HG02870 (cell line): ENCODE measurements around the gene ALDH1L1.
"Not testable (repeated sequence)": the region's sequence is repeated elsewhere in the genome, so short reads cannot be mapped to it uniquely, and the experiment has no call there.

Experiments
- ATAC-seq: cut with Tn5 transposase; IDR thresholded peaks from one replicate; pipeline ENCODE4 v1.9.1; 2021; ENCODE audit warnings: mild to moderate bottlenecking, moderate library complexity; ENCODE audit not compliant: unreplicated experiment

ALDH1L1 gene

GRCh38 chr3:126108676-126109050 is 71.7 kb downstream of the ALDH1L1 start:
- ATAC-seq, result no peak

GRCh38 chr3:126107957-126108675 is 72.3 kb downstream of the ALDH1L1 start:
- ATAC-seq, result no peak

DNA sequence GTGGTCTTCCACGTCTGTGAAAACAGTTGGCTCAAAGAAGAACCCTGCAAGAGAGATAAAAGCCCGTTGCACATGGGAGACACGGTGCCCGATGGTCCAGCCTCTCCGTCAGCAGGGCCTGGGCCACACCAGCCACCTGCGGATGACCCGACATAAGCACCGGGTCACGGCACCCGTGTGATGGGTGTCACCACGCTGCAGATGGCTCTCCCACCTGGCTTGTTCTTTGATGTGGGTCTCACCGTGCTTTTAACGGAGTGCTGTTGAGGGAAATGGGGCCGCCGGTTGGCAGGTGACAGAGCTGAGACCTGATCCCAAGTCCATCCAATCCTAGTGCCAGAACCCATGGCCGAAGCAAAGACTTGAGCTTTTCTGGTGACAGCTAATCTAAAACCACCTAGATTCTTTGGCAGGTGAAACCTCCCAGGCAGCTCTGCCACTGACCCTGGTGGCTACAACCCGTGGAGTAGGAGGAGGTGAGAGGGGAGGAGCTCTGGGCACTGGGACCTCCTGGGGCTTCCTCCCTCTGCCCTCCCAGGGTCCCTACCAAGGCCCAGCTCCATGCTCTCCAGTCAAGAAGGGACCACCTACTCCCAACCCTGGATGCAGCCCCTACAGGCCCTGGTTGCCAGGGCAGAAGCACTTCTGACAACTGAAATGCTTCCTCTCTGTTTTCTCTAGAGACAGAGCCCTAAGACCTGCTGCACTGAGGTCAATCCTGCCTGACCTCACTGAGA is 73.0 kb downstream of the ALDH1L1 start:
- ATAC-seq, result no peak

DNA sequence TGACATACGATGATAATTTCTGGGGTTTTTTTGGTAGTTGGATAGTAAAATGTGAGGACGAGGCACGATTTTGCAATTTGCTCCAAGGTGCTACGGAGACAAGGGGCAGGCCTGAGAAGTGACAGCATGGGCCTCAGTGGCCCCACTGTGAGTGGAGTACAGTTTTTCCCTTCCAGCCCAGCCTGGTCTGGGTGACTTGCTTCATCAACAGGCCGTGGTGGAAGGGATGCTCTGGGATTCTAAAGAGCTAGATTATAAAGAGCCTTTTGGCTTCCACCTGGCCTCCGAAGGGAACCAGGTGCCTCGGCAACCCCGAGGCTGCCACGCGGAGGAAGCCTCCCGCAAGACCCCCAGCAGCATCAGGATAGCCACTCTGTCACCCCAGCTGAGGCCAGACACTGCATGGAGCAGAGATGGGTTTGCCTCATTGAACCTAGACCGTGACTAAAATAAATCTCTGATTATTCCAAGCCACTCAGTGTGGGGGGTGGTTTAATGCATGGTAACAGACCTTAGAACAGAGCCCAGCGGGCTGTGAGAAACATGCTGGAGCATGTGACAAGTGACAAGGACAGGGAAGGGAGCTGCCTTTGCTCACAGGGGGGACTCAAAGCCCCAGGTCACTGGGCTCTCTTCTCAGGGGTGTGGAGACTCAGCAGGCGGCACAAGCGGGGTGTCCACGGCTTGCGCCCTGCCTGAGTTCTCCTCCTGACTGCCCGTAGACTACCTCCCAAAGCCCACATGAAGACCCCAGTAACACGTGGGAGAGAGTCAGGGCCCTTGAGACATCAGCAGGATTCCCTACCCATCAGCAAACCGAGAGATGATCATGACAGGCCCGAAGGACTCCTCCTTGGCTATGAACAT is 73.8 kb downstream of the ALDH1L1 start:
- no peak for ATAC-seq

DNA sequence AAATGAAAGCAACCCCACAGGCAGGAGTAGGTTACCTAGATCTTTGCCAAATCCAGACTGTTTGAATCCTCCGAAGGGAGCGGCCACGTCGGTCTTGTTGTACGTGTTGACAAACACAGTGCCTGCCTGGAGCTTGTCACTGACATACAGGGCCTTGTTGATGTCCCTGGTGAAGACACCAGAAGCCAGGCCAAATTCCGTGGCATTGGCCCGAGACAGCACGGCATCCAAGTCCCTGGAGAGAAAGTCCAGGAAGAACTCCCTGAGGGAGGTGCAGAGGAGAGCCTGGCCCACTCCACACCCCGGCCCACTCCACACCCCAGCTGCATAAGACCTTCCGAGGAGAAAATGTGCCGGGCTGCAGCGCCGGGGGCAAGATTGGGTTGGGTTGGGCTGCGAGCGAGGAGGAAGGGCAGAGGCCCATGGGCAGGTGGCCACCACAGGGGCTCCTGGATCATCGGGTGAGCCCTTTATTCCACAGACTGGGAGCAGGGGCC is 74.6 kb downstream of the ALDH1L1 start:
- ATAC-seq, result no peak

DNA sequence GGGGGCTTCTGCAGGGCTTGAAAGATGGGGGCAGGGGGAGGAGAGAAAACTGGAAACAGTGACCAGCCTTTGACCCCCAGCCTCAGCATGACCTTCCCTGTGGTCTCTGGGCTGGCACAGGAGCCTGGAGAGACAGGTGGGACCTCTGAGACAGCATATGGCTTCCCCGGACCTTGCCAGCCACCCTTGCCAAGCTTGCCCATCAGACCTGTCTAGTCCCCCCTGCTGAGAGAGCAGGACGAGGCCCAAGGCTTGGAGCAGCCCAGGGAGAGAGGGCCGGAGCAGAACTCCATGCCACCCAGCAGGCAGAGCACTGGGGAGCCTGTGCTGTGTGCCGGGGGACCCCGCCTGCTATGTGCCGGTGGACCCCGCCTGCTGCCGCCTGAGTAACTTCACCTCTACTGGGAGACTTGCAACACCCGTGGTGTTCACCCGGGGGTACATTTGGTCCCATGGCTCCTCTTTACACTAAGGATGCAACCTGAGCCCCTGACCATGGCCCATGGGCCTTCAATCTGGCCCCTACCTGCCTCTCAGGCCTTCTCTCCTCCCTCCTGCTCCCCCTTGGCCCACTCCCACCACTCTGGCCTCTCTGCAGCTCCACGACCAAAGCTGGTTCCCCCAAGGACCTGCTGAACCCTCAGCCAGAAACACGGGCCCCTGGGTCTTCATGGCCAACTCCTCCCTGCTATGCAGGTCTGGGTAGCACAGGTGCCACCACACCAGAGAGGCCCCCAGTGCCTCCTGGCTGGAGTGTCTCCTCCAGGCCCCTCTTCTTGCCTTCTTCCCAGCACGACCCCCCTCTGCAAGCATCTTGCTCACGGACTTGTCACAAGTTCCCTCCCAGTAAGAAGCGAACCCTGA is 75.4 kb downstream of the ALDH1L1 start:
- ATAC-seq, result no peak

DNA sequence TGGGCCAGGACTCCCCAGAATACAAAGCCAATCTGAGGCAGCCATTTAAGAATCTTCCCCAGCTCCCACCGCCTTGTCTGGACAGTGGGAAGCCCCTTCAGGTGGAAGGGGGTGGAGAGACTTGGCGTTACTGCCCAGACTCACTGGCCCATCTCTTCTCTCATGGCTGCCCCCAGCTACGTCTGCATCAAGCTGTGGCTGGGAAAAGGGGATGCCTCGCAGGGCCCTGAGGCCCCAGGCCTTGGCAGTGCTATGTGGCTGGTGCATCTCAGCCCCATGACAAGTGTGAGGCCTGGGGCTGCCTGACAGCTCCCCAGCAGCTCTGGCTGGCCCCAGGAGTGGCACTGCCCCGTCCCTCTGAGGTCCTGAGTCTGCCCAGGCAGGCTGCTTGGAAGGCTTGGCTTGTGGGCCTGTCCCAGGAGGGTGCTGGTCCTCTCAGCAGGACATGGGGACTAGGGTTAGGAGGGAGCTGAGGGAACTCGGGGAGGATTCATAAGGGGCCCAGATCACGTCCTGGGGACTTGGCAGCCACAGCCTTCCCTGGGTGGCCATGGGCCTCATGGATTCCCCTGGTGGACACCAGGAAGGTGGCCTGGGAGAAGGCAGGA is 76.3 kb downstream of the ALDH1L1 start:
- no peak for ATAC-seq

GRCh38 chr3:126103121-126104027 is 77.0 kb downstream of the ALDH1L1 start:
- ATAC-seq, result no peak

DNA sequence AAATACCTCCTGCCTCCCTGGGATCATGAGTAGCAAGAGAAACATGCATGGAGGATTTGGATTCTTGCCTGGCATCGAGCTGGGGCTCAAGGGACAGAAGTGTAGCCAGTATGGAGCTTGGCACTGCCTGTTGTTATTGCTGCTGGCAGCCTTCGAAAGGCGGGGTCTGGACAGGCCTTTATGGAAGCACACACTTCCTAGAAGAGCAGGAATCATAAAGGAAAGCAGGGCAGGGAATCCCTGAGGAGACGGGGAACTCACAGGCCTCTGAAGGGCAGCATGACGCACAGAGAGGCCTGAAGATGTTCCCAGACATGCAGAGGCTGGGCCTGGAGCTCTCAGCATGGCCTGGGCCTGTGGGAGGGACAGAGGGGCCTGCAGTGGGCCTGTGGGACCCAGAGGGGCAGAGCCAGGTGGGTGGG is 77.8 kb downstream of the ALDH1L1 start:
- no peak for ATAC-seq

DNA sequence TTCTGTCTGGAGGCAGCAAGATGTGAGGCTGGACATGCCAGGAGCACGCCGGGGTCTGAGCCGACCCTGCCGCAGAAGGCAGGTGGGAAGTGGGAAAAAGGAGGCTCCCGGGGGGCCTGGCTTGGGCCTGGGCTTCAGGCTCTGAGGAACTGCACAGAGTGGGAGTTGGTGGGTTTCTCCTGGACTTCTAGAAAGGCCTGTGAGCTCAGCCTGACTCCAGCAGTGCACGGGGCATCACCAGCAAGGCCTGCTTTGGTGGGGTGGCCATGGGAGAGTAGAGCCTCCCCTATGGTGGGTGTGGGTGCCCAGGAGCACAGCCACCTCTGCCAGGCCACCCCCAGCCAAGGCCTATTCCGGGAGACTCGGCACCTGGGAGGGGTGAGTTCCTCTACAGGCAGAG is 78.4 kb downstream of the ALDH1L1 start:
- ATAC-seq, result no peak

GRCh38 chr3:126101521-126101982 is 78.8 kb downstream of the ALDH1L1 start:
- no peak for ATAC-seq

- ATAC-seq, result peak; percentile 87
Measured at GRCh38 chr3:126100634-126101301, 79.6 kb downstream of the ALDH1L1 start.

DNA sequence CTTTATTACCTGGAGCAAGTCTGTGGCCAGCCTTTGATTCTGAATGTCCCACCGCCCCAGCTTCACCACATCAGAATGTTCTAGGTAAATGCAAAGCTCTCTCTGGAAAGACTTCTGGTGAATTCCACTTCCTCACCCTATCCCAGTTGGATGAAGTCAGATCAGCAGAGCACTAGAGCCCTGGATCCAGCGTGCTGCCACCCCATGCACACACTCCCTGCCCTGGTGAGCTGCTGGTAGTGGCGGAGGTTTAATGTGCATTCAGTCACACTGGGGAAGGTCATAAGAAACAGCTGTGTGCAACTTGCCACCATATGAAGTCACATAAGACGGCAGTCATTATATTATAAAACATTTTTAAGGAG is 80.1 kb downstream of the ALDH1L1 start:
- no peak for ATAC-seq

DNA sequence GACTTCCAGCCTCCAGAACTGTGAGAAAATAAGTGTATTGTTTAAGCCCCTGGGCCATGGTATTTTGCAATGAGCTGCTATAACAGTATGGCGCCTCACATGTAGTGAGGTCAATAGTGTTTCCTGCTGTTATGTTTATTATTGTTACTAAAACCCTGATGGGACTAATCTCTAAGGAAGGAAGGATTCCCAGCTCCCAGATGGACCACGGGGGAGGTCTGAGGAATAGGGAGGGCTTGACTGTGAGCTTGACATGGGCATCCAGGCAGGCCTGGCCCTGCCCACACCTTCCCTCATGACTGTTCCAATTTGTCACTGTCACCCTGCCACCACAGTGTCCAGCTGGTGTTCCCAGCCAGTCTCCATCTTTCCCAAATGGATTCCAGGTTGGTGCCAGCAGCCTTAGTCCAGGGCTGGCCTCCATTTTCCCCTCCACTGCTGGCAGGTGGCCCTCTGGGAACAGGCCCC is 82.0 kb downstream of the ALDH1L1 start:
- no peak for ATAC-seq

DNA sequence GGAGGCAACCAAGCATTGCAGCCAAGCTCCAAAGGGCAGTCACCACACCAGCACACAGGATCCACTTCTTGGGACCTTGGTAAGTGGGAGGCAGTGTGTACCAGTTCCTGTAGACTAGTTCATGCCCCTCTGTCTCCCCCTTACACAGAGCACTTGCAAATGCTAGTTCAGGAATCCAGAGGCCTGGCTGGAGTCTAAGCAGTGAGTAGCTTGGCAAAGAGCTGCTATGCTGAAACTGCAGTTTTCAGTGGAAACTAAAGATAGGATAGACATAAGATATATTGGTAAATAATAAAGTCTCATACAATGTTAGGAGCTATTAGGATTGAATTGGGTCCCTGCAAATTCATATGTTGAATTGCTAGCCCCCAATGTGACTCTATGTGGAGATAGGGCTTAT is 82.6 kb downstream of the ALDH1L1 start:
- ATAC-seq, result no peak

- ATAC-seq, result not testable (repeated sequence)
Measured at GRCh38 chr3:126096274-126096673, 84.1 kb downstream of the ALDH1L1 start.

DNA sequence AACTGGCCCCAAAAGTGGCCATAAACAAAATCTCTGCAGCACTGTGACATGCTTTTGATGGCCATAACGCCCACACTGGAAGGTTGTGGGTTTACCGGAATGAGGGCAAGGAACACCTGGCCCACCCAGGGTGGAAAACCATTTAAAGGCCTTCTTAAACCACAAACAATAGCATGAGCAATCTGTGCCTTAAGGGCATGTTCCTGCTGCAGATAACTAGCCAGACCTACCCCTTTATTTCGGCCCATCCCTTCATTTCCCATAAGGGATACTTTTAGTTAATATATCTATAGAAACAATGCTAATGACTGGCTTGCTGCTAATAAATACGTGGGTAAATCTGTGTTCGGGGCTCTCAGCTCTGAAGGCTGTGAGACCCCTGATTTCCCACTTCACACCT is 88.3 kb downstream of the ALDH1L1 start:
- not testable (repeated sequence) for ATAC-seq

GRCh38 chr3:126087552-126088175 is 92.7 kb downstream of the ALDH1L1 start:
- no peak for ATAC-seq
